Loucy (cell line): ENCODE results near the gene VPREB3.

ENCODE experiments used
- H2AFZ ChIP-seq: fragments of 200-600 bp; sonication (generic); 2 replicates; pipeline ENCODE4 v1.6.0; 2016; ENCODE audit warnings: antibody characterized with exemption, mild to moderate bottlenecking, low read length, moderate library complexity
- H3F3A ChIP-seq: fragments of 200-600 bp; 2 replicates; pipeline ENCODE4 v1.6.0; 2016; ENCODE audit warnings: antibody characterized with exemption, low read depth, mild to moderate bottlenecking
- H3K27me3 ChIP-seq: fragments of 200-600 bp; sonication (generic); 2 replicates; pipeline ENCODE4 v1.6.1; 2014; ENCODE audit warnings: low read length, mild to moderate bottlenecking; ENCODE audit not compliant: insufficient read depth, poor library complexity, severe bottlenecking
- H3K36me3 ChIP-seq: fragments of 200-600 bp; sonication (generic); 2 replicates; pipeline ENCODE4 v1.6.1; 2016; ENCODE audit warnings: low read length; ENCODE audit not compliant: insufficient read depth
- H3K4me1 ChIP-seq: fragments of 200-600 bp; sonication (generic); 2 replicates; pipeline ENCODE4 v1.5.1; 2014; ENCODE audit warnings: low read length, mild to moderate bottlenecking; ENCODE audit not compliant: insufficient read depth, poor library complexity, severe bottlenecking
- H3K4me2 ChIP-seq: fragments of 200-600 bp; sonication (generic); 2 replicates; pipeline ENCODE4 v1.6.0; 2014; ENCODE audit warnings: antibody characterized with exemption, low read length, low read depth, mild to moderate bottlenecking; ENCODE audit not compliant: poor library complexity, severe bottlenecking
- H3K4me3 ChIP-seq: fragments of 200-600 bp; sonication (generic); 2 replicates; pipeline ENCODE4 v1.5.1; 2014; ENCODE audit warnings: low read length, mild to moderate bottlenecking, mixed read lengths; ENCODE audit not compliant: poor library complexity, severe bottlenecking
- H3K79me2 ChIP-seq: fragments of 200-600 bp; sonication (generic); 2 replicates; pipeline ENCODE4 v1.6.1; 2014; ENCODE audit warnings: low read length; ENCODE audit not compliant: insufficient read depth
- H3K9ac ChIP-seq: fragments of 200-600 bp; sonication (generic); 2 replicates; pipeline ENCODE4 v1.6.0; 2014; ENCODE audit warnings: mild to moderate bottlenecking, low read depth, low read length, moderate library complexity; ENCODE audit not compliant: poor library complexity, severe bottlenecking
- H3K9me2 ChIP-seq: fragments of 200-600 bp; sonication (generic); replicated peaks from 2 replicates; pipeline ENCODE4 v1.6.1; 2016; ENCODE audit warnings: low read depth, low read length, mixed read lengths
- H3K9me3 ChIP-seq: fragments of 200-600 bp; sonication (generic); 2 replicates; pipeline ENCODE4 v1.6.1; 2014; ENCODE audit warnings: mild to moderate bottlenecking, antibody characterized with exemption, low read length, low read depth; ENCODE audit not compliant: insufficient read depth
- H4K20me1 ChIP-seq: fragments of 200-600 bp; sonication (generic); 2 replicates; pipeline ENCODE4 v1.6.0; 2014; ENCODE audit warnings: antibody characterized with exemption, low read length, mild to moderate bottlenecking; ENCODE audit not compliant: insufficient read depth, poor library complexity, severe bottlenecking
- EZH2phosphoT487 ChIP-seq: fragments of 200-600 bp; IDR thresholded peaks from 2 replicates; pipeline ENCODE4 v1.6.1; 2018; ENCODE audit warnings: antibody characterized with exemption, mild to moderate bottlenecking, moderate library complexity, borderline replicate concordance
- TF ChIP-seq, protein P1 (sequence below): fragments of 200-600 bp; sonication (generic); conservative IDR thresholded peaks from 2 replicates; pipeline ENCODE4 v1.5.1; 2014; ENCODE audit warnings: mild to moderate bottlenecking, antibody characterized with exemption, low read length

Gene VPREB3

DNA sequence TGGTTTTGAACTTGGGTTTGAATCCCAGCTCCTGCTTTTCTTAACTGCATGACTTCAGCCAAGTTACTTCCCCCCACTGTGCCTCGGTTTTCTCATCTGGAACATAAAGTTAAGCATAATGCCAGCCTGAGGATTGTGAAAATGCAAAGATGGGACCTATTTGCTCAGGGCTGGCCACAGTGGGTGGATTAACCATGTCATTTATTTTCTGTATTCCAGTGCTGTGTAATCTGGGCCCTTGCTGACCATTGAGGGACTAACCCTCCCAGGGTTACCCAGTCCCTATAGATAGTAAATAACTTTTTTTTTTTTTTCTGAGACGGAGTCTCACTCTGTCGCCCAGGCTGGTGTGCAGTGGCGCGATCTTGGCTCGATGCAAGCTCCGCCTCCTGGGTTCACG lies 1.5 kb upstream of the VPREB3 start:
- Histone ChIP-seq H3K36me3 (no peaks in the 10 kb centered on the region), H2AFZ (no peak overlapping the region), H3K9me2 (no peaks in the 10 kb centered on the region), H3F3A (peaks cover 3% of the 10 kb centered on the region; the same call in 1 of the 2 replicates), H3K4me2 (no peak overlapping the region), H3K4me3 (no peak overlapping the region), H3K9ac (no peak overlapping the region), H3K27me3 (no peaks in the 10 kb centered on the region), H3K9me3 (no peaks in the 10 kb centered on the region), H3K4me1 (peaks cover 26% of the 10 kb centered on the region), H4K20me1 (no peaks in the 10 kb centered on the region), H3K79me2 (no peaks in the 10 kb centered on the region)
- TF ChIP-seq EZH2phosphoT487, result no peak
- TF ChIP-seq, protein P1, sequence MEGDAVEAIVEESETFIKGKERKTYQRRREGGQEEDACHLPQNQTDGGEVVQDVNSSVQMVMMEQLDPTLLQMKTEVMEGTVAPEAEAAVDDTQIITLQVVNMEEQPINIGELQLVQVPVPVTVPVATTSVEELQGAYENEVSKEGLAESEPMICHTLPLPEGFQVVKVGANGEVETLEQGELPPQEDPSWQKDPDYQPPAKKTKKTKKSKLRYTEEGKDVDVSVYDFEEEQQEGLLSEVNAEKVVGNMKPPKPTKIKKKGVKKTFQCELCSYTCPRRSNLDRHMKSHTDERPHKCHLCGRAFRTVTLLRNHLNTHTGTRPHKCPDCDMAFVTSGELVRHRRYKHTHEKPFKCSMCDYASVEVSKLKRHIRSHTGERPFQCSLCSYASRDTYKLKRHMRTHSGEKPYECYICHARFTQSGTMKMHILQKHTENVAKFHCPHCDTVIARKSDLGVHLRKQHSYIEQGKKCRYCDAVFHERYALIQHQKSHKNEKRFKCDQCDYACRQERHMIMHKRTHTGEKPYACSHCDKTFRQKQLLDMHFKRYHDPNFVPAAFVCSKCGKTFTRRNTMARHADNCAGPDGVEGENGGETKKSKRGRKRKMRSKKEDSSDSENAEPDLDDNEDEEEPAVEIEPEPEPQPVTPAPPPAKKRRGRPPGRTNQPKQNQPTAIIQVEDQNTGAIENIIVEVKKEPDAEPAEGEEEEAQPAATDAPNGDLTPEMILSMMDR, result no peak

GRCh38 chr22:23754980-23755636 lies 883 bp upstream of the VPREB3 start:
- peaks cover 5% of the 10 kb centered on the region; the same call in 1 of the 2 replicates for H3K79me2 ChIP-seq
- H3K4me2 ChIP-seq, result no peak overlapping the region
- H3K9ac ChIP-seq, result no peak overlapping the region
- H3F3A ChIP-seq, result peaks cover 3% of the 10 kb centered on the region; the same call in 1 of the 2 replicates
- no peaks in the 10 kb centered on the region for H3K27me3 ChIP-seq
- H2AFZ ChIP-seq, result no peak overlapping the region
- no peaks in the 10 kb centered on the region for H3K36me3 ChIP-seq
- TF ChIP-seq, protein P1, result no peak
- TF ChIP-seq EZH2phosphoT487, result no peak
- no peak overlapping the region for H3K4me3 ChIP-seq
- H3K9me2 ChIP-seq, result no peaks in the 10 kb centered on the region
- no peaks in the 10 kb centered on the region for H4K20me1 ChIP-seq
- H3K9me3 ChIP-seq, result no peaks in the 10 kb centered on the region
- peaks cover 31% of the 10 kb centered on the region for H3K4me1 ChIP-seq

DNA sequence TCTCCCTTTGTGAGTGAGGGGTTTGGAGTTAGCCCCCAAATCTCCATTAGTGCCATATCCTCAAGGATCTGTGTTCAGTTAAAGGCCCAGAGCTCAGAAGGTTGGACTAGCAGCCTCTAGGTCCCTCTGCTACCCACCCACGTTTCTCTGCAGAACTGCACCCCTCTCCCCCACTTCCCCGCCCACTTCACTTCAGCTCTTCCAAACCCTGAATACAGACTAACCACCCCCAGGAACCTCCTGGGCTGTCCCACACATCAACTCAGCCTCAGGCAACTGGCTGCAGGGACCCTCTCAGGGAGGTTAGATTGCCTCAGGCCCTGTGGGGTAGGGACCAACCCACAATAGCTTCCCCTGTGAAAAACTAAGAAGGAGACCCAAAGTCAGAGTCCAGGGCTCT lies 840 bp downstream of the VPREB3 start:
- no peak overlapping the region for H2AFZ ChIP-seq
- H3K36me3 ChIP-seq, result no peaks in the 10 kb centered on the region
- peaks cover 3% of the 10 kb centered on the region; the same call in 1 of the 2 replicates for H3F3A ChIP-seq
- H3K79me2 ChIP-seq, result peaks cover 13% of the 10 kb centered on the region; the same call in 1 of the 2 replicates
- peaks cover 37% of the 10 kb centered on the region for H3K4me1 ChIP-seq
- H4K20me1 ChIP-seq, result no peaks in the 10 kb centered on the region
- H3K27me3 ChIP-seq, result no peaks in the 10 kb centered on the region
- no peak overlapping the region for H3K9ac ChIP-seq
- TF ChIP-seq, protein P1, result no peak
- no peak for TF ChIP-seq EZH2phosphoT487
- no peak overlapping the region for H3K4me3 ChIP-seq
- H3K9me2 ChIP-seq, result no peaks in the 10 kb centered on the region
- no peak overlapping the region for H3K4me2 ChIP-seq
- H3K9me3 ChIP-seq, result no peaks in the 10 kb centered on the region
